Keratinocyte (primary cell): Measurements from ENCODE around the gene PSMF1.

ENCODE experiments used
- CTCF ChIP-seq, 3 experiments: IDR thresholded peaks in 1 of 3; conservative IDR thresholded peaks in 1 of 3; optimal IDR thresholded peaks in 1 of 3; 2 replicates in 2 of 3; 3 replicates in 1 of 3; pipeline versions ENCODE3 to v1.5.1; 2011; ENCODE audit warnings: low read length in 3 of 3, mild to moderate bottlenecking in 3 of 3, moderate library complexity in 2 of 3, control low read depth in 1 of 3, inconsistent platforms in 1 of 3; ENCODE audit not compliant: insufficient read depth in 2 of 3; ENCODE audit errors: extremely low read depth in 1 of 3
- EZH2 ChIP-seq: IDR thresholded peaks from one replicate; pipeline ENCODE4 v1.6.1; 2012; ENCODE audit warnings: inconsistent platforms, mild to moderate bottlenecking, low read length, moderate library complexity

- no peak for TF ChIP-seq CTCF (optimal IDR thresholded peaks at IDR 0.05 in 1 of 3, IDR thresholded peaks at IDR 0.05 in 1 of 3, conservative IDR thresholded peaks at IDR 0.05 in 1 of 3; ENCODE audit: extremely low read depth in 1 of 3, insufficient read depth in 2 of 3, low read length in 3 of 3)
- TF ChIP-seq EZH2 = no peak
These were observed 6.0 kb downstream of the PSMF1 start for GRCh38 chr20:1124421-1124820.
